Measurements from ENCODE around the gene RPGRIP1L.

RPGRIP1L gene

DNA sequence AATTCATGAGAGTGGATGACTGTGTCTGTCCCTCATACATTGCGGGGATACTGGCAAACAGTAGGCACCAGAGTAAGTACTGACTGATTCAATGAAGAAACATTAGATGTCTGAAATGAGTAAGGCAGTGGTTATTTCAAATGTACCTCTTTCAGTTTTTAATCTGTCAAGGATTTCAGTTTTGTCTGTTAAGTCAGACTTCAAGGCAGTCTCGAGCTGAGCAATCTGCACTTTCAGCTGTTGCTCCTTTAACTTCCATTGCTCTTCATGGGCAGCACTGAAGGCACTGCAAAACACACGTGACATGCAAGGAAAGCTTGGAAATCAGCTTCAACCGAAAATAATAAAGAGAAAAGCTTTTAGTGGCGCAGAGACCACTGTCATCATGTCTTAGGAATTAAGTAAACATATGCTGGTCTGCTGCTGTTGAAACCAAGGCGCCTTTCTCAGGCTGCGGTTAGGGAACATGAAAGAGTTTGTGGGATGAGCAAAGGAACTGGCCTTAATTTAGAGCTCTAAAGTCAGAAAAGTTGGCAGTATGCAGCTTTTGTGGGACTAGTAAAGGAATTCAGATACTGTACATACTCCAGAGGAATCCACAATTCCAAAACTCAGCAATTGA lies 38.8 kb downstream of the RPGRIP1L start:
- in situ Hi-C loops (cut with HindIII; ENCODE audit: low sequenced_read_pairs), result no loop called here

DNA sequence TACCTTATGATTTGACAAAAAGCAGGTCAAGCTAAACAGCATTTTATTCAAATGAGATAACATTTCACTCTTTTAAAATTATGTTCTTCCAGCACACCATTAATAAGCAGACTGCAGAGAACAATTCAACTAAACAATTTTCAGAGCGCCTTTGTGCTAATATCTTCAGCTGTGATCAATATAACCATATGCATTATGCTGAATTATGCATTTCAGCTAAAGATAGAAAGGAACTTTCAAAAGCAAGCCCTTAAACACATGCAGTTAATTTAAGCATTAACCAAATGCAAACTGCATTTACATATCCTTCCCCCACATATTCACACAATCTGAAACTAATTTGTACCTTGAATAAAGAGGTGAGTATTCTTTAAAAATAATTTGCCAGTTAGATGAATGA lies 41.6 kb downstream of the RPGRIP1L start:
- in situ Hi-C loops (cut with HindIII; ENCODE audit: low sequenced_read_pairs), result no loop called here

DNA sequence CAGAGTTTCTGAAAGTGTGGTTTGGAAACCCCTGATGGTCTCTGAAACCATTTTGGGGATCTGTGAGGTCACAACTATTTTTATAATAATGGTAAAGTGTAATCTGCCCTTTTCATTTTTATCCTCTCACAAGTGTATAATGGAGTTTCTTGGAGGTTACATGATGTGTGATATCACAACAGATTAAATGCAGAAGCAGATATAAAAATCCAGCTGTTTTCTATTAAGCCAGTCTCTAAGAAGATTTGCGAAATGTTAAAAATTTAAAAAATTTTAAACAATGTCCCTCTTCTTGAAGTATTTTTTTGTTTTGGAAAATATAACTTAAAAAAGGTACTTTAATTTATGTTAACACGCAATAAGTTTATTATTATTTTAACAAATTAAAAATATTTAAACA lies 48.7 kb downstream of the RPGRIP1L start:
- in situ Hi-C loops (cut with HindIII; ENCODE audit: low sequenced_read_pairs), result no loop called here

DNA sequence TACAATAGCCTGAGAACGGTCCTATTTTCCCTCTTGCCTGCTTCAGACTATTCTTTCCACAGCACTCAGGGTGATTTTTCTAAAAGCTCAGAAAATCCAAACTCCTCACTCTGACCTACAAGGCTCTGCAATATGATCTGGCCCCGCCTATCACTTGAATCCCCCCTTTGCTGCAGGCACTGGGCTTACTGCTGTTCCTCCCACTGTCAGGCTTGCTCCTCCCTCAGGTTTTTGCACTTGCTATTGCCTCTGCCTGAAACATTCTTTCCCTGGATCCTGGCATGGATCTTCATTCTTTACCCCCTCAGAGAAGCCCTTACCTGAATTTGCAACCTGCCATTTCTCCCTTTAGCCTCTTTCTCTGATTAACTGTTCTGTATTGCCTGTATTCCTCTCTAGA lies 52.3 kb downstream of the RPGRIP1L start:
- in situ Hi-C loops (cut with HindIII; ENCODE audit: low sequenced_read_pairs), result no loop called here

DNA sequence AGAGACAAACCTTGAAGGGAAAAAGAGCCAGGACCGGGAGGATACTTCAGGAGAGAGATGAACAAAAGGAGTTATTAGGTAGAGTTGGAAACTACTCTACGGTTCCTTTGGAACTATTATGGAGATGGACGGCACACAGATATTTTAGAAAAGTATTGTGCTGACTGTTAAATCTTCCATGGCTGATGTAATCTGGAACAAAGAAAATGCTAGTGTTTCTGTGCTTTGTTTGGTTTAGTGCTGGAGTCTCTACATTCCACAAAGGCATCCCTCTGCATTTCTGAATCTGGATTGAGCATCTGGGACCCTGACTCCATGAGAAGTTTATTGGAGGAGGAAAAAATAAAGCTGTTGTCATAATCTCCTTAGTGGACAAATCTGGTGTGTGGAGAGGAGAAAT lies 57.2 kb downstream of the RPGRIP1L start:
- in situ Hi-C loops (cut with HindIII; ENCODE audit: low sequenced_read_pairs), result no loop called here

DNA sequence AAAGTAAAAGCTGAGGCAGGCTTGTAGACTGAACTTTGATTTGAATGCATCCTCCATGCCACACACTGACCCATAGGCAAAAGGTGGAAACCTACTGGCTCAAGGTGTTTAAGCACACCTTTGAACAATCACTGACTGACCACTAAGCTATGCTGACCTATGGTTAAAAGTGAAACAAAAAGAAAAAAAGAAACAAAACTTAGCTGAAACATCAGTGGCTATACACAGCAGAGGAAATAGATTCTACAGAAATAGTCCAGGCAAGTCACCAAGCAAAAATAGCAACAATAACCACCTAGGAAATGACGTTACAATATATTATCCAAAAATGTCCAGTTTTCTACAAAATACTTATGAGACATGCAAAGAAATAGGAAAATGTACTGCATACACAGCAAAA lies 60.2 kb downstream of the RPGRIP1L start:
- in situ Hi-C loops (cut with HindIII; ENCODE audit: low sequenced_read_pairs), result loop anchor here (5.0 kb wide), 1 partner anchor 96 kb away; no protein-coding TSS in a partner anchor

DNA sequence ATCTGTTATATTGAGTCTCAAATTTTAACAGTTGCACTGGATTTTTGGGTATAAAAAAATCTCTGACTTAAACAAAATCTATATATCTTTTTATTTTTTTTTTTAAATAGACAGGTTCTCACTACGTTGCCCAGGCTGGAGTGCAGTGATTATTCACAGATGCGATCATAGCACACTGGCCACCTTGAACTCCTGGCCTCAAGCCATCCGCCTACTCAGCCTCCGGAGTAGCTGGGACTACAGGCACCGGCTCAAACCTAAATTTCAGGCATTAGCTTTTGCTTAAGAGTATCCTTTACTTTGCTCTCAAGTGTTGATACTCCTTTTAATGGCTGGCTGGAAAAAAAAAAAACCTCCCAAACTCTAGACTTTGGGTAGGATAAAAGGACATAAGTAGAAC lies 61.6 kb downstream of the RPGRIP1L start:
- in situ Hi-C loops (cut with HindIII; ENCODE audit: low sequenced_read_pairs), result loop anchor here (5.0 kb wide), 1 partner anchor 95 kb away; no protein-coding TSS in a partner anchor

DNA sequence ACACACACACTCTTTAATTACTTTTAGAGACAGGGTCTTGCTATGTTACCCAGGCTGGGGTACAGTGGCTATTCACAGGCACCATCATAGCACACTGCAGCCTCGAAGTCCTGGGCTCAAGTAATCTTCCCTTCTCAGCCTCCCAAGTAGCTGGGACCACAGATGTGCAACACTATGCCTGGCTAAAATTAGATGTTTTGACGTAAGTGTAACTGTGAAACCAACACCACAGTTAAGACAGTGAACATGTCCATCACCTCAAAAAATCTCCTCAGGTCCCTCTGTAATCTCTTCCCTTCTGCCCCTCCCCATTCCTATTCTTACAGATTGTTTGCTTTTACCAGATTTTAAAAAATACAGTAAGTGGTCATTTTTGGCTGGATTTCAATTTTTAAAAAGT lies 66.7 kb downstream of the RPGRIP1L start:
- in situ Hi-C loops (cut with HindIII; ENCODE audit: low sequenced_read_pairs), result no loop called here

DNA sequence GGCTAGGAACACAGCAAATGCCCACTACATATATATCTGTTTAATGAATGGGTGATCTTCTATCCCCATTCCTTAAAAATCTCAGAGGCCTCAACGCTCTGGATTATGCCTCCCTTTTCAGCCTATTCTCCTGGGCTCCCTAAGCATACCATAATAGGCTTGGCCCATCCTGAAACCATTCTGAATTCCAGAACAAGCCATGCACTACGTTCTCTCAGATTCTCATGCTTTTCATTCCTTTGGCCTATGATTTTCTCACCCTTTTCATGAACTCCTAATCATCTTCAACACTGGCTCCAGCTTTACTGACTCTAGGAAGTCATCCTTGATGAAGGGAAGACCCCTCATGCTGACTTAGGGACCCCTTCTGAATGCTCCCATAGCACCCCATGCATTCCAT lies 71.1 kb downstream of the RPGRIP1L start:
- in situ Hi-C loops (cut with HindIII; ENCODE audit: low sequenced_read_pairs), result no loop called here

DNA sequence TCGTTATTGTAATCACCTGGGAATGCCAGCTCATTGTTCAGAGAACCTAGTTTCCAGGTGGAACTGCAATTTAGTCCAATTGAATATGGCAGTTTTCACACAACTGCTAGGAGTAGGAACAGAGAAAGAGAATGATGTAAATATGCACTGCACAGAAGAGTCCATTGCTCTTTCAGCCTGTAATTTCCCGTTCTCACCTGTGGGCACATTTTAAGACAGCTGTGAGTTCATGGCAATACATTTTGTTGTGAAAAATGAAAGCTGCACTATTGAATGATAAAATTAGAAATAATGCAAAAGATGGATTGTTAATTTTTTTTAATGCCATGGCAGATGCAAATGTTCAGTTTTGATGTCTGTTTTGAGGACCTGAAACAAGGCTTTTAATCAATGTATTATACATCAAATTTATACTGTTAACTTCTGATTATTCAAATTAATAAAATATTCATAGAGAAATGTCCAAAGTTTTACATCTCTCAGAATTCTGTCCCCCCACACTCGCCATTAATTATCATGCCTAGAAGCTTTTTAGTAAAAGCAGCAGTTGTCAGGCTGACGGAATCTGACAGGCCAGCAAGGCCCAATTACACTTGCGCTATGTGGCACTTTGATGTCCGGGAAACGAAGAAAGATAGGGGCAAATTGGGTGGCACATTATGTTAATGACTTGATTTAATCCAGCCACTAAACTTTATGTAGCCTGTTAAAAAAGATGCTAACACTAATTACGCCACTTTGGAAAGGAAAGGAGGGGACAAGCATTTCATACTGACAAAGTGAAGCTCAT lies 72.2 kb downstream of the RPGRIP1L start:
- in situ Hi-C loops (cut with HindIII; ENCODE audit: low sequenced_read_pairs), result no loop called here

DNA sequence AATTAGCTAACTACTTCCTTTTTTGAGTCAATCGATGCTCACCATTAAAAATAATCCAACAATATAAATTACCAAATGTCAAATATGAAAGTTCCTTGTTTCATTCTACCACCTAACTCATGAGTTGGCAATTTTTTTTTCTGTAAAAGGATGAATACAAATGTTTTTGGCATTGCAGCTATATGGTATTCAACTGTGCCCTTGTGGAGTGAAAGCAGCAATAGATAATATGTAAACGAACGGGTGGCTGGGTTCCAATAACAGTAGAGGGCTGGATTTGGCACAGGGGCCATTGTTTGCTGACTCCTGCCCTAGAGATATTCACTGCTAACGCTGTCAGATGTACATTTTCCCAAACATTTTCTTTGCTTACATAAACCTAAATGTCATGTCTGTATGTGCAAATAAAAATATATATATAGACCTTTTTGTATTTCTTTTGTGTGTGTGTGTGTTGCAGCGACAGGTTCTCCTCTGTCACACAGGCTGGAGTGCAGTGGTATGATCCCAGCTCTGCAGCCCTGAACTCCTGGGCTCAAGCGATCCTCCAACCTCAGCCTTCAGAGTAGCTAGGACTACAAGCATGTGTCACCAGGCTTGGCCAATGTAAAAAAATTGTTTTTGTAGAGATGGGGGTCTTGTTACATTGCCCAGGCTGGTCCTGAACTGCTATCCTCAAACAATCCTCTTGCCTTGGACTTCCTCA lies 73.9 kb downstream of the RPGRIP1L start:
- in situ Hi-C loops (cut with HindIII; ENCODE audit: low sequenced_read_pairs), result no loop called here

DNA sequence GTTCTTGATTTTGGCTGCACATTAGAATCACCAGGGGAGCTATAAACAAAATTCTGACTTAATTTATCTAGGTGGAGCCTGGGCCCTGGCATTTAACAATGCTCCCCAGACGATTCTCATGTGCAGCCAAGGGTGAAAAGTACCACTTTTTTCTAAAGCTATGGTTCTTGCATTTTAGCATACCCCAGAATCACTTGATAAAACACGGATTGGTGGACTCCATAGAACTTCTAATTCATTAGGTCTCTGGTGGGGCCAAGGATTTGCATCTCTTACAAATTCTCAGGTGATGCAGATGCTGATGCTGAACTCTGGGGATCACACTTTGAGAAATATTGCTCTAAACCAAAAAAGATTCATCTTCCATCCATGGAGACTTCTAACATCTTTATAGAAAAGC lies 74.5 kb downstream of the RPGRIP1L start:
- in situ Hi-C loops (cut with HindIII; ENCODE audit: low sequenced_read_pairs), result no loop called here

DNA sequence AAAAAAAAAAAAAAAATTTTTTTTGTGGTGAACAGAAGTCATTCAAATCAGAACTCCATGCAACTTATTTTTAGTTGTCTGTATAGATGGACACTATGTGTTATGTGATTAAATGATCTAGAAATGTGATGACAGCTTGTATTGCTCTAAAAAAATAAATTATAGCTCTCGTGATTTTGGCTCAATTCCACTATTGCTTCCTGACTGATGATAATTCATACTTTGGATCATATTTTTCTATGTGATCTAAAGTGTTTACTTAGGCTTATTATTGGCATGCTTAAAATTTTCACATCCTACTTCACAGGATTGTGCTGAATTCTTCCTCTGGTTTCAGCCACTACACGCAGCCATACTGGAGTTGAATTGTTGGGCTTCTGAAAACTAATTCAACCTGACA lies 76.8 kb downstream of the RPGRIP1L start:
- in situ Hi-C loops (cut with HindIII; ENCODE audit: low sequenced_read_pairs), result no loop called here

DNA sequence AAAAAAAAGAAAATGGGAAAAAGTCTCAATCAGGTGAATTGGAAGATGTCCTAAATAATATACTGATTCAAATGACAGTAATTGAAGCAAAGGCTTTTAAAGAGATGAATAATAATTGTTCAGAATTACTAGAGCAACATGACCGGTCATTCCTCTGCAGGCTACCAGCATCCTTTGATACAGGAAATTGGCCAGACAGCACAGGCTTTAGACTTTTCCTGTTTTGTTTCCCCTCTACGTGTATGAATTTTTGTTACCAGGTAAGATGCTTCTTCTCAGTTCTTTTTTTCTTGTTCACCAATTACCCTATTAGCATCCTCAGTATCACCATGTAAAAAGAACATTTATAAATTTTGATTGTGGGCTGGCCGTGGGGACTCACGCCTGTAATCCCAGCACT lies 77.5 kb downstream of the RPGRIP1L start:
- in situ Hi-C loops (cut with HindIII; ENCODE audit: low sequenced_read_pairs), result no loop called here

DNA sequence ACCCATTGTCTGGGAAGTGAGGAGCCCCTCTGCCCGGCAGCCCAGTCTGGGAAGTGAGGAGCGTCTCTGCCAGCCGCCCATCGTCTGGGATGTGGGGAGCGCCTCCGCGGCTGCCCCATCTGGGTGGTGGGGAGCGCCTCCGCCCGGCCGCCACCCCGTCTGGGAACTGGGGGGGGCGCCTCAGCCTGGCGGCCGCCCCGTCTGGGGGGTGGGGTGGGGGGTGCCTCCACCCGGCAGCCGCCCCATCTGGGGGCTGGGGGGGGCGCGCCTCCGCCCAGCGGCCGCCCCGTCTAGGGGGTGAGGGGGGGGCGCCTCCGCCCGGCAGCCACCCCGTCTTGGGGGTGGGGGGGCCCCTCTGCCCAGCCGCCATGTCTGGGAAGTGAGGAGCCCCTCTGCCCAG lies 78.4 kb downstream of the RPGRIP1L start:
- in situ Hi-C loops (cut with HindIII; ENCODE audit: low sequenced_read_pairs), result no loop called here

DNA sequence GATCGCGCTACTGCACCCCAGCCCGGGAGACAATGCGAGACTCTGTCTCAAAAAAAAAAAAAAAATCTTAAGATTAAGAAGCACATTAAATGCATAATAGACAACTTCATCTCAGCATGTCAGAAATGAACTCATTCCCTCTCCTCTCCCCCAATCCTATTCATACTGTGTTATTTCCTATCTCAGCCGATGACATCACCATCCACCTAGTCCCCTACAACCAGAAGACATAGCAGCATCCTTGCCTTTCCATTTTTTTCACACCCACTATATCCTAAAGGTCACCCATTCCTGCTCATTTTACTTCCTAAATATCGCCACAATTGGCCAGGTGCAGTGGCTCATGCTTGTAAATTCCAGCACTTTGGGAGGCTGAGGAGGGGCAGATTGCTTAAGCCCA lies 81.3 kb downstream of the RPGRIP1L start:
- in situ Hi-C loops (cut with HindIII; ENCODE audit: low sequenced_read_pairs), result no loop called here

DNA sequence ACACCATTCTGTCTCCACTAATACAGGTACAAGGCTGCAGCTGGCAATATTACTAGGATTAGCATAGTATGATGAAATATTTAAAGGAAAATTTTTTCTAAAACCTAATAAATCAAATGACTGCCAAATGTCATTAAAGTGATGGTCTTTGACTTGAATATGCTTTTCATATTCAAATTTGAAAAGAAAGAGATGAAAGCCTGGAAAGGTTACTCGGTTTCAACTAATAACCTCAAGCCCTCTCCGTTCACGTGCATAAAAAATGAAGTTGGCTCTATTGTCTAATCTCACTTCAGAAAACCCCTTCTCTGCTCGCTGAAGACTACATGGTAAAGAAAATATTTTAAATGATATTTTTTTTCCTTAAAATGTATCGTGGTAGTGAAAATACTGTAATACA lies 83.2 kb downstream of the RPGRIP1L start:
- in situ Hi-C loops (cut with HindIII; ENCODE audit: low sequenced_read_pairs), result no loop called here

DNA sequence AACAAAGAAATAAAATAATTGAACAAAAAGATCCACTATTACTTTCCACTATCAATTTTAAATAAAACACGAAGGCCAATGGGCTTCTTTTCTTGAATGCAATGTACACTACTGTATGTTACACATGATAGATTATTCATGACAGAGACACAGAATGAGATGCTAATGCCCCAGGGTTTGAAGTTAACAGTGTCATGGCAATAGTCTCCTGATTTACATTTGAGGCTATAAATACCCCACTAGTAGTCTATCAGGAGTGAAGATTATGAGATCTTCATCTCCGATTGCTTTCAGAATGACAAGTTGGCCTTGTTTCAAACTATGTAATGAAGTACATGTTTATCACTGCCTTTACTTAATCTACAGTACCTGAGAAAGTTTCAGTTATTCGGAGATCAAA lies 84.4 kb downstream of the RPGRIP1L start:
- in situ Hi-C loops (cut with HindIII; ENCODE audit: low sequenced_read_pairs), result no loop called here

DNA sequence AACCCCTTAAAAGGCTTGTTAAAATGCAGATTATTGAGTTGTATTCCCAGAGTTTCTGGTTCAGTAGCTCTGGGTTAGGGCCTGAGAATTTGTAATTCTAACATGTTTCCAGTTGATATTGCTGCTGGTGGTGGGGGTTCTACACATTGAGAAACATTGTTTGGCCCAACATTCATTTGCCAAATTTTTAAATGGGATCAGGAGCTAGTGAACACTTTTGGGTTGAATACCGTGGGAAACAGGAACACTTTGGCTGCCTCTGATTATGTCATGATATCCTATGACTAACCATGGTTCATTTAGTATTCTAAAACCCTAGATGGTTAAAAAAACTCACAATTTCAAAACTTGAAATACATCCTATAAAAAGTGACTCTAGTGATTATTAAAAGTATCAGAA lies 89.3 kb downstream of the RPGRIP1L start:
- in situ Hi-C loops (cut with HindIII; ENCODE audit: low sequenced_read_pairs), result no loop called here

DNA sequence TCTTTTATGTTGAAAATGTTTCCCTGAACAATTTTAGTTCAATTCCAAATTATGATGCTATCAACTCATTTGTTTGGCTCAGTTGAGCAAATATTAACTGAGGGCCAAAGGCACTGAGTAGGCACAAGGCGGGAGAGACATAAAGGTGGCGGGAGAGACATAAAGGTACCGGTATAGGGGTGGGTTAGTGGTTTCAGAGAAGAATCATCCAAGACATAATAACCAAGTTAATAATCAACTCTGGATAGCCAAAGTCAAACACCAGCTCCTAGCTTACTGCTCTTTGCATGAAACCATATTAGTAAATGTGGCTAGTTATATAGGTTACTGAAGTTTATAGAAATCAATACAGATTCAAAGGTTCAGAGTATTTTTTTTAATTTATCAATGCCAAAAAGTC lies 91.7 kb downstream of the RPGRIP1L start:
- in situ Hi-C loops (cut with HindIII; ENCODE audit: low sequenced_read_pairs), result no loop called here

DNA sequence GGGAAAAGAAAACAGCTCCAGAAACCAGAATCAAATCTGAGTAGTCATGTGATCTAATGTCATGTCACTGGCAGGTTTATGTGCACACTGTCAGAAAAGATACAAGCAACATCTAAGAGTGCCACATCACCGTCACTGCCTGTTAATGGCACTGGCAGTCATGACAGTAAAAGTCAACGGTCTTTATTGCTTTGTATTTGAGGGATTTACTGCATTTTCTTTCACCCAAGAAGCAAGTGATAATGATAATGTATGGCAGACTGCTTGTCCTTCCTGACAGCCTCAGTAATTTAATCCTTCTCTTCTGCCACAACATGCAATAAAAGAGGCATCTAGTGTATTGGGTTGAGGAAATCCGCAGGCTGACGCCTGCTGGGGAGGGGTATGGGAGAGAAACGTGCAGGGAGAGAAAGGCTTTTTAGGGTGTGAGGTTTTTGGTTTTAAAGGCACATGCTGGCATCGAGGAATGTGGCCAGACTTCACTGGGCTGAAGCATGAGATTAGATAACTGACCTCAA lies 92.4 kb downstream of the RPGRIP1L start:
- in situ Hi-C loops (cut with HindIII; ENCODE audit: low sequenced_read_pairs), result no loop called here

DNA sequence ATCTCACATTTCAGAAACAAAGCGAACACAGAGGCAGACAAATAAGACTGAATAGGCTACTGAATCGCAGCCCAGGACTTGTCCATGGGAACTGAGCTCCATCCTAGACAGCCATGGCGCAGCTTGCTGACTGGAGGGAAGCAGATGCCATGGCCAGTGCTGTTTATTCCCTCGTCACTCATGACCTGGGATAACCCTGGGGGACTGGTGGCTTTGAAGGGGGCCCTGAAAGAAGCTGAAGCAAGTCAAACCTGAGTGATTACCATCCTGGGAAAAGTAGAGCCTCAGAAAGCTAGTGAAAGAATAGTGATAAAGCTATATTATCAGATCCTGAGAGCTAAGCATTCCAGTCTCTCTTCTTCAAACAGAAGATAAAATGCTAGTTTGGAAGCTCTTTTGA lies 94.1 kb downstream of the RPGRIP1L start:
- in situ Hi-C loops (cut with HindIII; ENCODE audit: low sequenced_read_pairs), result no loop called here

Measured in endothelial cell of hepatic sinusoid (primary cell).